NCI-H1930 (cell line): ENCODE results near the gene ATP11A.
"Not testable (repeated sequence)": the region's sequence is repeated elsewhere in the genome, so short reads cannot be mapped to it uniquely, and the experiment has no call there.

Experiments used
- DNase-seq, 2 experiments: peaks; one replicate each; lab custom pipeline; 2025; lab: John Stamatoyannopoulos, UW

The ATP11A gene

DNA sequence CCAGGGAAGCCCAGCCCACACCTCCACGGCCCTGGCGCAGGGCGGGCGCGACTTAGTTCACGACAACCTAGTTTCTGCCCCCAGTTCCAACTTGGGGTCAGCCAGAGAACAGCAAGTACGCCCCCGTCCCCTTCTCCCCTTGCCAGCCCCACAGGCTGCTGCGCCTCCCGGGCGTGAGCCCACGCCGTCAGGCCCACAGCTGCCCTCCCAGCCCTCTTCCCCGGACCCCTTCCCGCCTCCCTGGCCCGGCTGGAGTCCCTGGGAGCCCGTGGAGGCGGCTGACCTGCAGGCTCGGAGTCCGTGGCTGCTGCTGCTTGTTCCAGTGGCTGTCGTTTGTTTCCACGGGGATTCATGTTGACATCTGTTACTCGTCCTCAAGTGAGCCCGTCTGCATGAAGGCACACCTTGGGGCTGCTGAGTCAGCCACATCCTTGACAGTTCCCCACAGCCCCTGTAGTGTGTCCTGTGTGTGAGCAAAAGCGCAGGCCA, 86.0 kb downstream of the ATP11A start:
- no peak for DNase-seq

DNA sequence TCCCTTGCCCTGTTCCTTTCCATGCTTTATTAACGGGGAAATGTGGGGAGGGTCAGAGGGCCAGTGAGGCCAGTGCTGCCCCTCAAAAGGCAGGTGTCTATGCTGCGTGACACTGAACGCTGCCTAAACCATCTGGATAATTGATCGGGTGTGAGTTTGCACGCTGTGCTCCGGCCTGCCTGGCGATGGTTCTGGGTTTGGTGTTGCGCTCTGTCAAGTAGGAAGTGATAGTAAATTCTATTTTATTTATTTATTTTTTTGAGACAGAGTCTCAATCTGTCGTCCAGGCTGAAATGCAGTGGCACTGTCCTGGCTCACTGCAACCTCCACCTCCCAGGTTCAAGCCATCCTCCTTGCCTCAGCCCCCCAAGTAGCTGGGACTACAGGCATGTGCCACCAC, 86.5 kb downstream of the ATP11A start:
- DNase-seq = no peak

DNA sequence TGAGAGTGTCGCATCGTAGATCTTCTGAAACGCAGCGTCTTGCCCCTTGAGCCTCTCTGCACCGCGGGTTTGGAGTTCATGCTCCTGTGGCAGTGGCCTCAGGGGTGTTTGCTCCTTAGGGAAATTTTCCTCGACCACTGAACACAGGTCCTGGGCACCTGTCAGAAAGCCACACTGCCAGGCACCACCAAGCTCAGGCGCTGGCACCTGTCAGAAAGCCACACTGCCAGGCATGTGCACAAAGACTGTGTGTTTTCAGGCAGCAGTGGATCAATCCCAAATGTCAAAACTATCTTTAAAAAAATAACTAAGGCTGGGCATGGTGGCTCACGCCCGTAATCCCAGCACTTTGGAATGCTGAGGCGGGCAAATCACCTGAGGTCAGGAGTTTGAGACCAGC, 87.1 kb downstream of the ATP11A start:
- DNase-seq = no peak

DNA sequence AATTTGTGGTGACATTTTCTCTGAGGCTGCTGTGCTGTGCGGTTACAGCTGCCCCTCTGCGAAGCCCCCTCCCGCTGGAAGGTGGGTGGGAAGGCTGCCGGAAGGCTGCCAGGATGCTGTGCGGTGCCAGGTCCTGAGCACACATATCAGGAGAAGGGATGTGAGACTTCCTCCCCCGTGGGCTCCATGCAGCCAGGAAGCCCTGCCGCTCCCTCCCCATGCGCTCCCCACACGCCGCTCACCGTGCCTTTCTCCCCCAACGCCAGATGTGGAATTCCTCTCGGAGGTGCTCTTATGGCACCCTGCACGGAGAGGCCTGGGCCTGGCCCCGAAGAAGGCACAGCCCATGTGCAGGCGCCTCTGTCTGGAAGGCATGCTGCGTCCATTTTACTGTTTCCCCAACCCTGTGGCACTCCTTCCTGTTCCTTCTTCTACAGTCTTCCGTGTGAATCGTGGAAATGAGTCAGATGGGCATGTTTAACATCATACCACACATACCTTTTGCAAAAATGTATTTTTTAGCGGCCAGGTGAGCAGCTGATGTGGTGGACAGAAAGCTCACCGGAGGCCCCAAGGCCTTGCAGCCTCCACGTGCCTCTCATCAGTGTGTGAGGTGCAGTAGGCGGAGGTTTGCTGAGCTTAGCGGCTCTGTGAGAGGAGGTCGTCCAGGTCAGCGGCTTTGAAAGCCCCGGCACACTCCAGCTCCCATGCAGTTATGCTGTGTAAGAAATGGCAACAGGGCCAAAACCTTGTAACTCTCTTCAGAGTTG, 88.0 kb downstream of the ATP11A start:
- DNase-seq = no peak

DNA sequence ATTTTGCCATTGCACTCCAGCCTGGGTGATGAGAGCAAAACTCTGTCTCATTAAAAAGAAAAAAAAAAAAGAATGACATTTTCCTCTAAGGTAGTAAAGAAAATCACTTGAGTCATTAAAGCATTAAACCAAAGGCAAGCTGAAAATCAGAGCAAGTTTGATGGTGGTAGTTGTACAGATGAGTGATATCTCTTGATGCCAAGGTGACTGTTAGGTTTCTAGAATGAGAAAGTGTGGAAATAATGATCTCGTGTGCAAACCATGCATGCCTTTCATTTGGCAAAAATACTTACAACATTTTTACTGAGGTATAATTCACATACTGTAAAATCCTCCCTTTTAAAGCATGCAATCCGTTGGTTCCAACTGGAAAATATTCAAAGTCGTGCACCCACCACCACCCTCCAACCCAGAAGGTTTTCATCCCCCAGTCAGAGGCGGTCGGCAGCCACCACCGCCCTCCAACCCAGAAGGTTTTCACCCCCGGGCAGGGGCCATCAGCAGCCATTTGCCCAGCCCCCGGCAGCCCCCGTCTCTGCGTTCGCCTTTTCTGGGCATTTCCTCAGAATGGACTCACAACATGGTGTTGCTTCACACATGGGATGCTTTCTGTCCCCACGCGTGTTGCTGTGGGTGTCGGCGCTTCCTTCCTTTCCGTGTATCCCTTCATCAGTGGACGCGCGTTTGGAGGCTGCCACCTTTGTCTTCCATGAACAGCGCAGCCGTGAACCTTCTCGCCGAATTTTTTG, 90.2 kb downstream of the ATP11A start:
- DNase-seq = no peak

DNA sequence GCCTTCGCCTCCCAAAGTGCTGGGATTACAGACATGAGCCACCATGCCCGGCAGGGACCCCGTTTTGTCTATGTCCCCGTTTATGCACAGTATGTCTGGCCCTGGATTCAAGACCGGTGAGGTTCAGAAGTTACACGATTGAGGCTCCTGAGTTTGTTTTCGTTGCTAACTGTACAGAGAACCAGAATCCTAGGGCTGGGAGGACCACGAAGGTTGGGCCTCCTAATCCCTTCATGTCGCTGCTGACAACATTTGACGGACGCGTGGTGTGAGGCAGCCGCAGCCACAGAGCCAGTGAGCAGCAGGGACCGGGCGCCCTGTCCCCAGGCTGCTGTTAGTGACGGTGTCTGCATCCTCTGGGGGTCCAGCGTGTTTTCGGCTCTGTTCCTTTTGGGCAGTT, 91.4 kb downstream of the ATP11A start:
- no peak for DNase-seq

DNA sequence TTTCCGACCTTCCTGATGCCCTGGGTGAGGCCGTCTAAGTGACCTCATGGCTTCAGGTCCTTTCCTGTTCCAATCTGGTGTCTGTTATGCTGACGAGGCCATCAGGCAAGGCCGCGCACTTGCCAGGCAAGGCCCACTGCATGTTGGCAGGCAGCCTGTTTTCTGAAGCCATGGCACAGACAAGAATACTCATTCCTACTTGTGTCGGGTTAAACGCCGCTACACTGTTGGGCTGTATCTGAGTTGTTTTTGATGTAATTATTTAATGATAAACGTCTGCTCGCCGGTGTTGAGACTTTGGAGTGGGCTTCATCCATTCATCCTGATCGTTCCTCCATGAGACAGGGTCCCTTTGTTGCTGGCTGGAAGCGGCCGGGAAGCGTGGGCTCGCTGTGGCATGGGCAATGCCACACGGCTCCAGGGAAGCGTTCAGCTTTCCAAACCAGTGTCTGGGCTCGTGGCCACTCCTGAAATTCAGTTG, 92.1 kb downstream of the ATP11A start:
- DNase-seq = no peak

DNA sequence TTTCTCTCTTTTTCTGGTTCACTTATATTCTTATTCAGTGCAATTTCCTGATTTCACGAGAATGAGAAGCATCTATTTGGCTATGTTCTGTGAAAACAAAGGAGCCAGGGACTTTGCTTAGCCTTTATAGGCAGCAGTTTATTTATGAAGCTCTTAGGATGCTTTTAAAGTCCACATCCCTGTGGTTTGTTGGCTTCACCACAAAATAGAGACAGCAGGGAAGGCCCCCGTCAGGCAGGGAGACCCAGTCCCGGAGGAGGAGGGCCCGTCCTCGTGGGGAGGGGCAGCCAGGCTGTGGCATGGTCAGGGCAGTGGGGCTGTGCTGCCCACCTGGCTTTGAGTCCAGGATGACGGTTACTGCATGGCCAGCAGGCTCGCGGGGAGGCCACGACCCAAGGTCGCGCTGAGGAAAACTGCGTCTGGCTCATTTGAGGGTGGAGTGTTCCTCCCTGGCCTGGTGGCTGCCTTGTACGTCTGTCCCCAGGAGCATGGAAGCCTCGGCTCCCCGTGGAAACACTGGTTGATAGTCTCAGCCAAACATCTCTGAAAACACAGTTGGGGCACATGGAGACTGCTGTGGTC, 92.7 kb downstream of the ATP11A start:
- DNase-seq = no peak

DNA sequence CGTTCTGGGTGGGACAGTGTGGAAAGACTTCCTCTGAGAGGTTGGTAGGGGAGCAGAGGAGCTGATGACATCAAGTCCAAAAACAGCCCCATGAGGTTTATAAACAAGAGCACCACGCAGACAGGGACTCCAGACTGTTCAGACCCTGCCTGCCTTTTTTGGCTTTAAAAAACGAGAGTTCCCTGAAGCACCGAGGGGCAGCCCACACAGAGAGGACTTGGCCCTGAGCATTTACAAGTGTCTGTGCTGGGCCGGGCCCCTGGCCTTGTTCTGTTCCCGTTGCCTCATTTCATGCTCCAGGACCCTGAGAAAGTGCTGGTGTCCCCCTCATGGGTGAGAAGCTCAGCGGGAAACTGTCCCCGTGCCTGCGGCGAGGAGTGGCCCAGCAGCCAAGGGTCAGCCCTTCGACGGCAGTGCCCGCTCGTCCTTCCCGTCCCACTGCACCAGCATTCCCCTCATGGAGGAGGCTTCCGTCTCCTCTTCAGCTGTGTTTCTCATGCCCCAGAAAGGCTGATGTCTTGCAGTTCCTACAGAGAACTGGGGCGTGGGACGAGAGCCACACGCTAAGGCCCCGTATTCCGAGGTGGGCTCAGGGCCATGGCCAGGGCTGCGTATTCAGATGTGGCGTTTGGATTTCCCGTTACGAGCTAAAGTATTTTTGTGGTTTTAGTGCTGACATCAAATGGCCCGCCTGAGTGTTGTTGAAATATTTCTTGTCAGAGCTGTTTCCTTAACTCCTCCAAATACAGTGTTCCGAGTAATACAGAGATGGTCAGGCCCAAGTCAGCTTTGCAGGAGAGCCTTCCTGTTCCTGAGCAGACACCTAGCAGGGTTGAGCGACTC, 93.5 kb downstream of the ATP11A start:
- no peak for DNase-seq

DNA sequence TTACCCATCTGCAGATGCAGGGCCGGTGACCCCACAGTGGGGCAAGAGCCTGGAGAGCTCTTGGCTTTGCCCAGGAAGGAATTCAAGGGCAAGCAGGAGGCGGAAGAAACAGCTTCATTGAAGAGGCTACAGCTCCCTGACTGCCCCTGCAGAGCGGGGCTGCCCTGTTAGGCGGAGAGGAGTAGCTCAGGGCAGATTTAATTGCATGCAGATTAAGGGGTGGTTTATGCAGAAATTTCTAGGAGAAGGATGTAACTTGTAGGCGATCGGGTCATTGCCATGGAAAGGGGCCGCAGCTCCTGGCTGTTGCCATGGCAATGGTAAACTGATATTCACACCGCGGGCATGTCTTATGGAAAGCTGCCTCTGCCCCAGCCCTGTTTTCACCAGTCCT, 94.1 kb downstream of the ATP11A start:
- DNase-seq = no peak

DNA sequence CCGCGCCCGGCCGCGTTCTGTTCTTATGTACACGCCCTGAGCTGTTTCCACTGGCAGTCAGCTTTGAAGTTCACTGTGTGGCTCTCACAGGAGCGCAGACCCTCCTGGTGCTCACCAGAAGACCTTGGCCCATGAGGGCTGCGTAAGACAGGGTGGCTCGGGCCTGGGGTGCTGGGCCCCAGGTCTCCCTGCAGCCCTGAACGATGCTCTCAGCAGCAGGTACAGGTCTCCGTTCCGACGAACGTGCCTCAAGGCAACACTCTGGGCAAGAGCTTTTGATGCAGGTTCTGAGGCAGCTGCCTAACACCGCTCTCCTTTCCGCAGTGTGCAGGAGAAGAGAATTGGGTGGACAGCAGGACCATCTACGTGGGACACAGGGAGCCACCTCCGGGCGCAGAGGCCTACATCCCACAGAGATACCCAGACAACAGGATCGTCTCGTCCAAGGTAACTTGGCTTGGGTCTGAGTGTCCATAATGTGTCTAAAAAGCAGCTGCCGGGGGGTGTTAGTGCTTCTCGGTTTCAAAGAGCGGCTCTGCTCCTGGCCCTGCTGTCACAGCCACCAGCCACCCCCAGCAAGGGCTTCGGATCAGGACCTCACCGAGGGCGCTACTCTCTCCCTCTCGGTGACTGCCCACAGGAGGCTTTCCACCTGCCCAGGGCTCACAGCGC, 95.1 kb downstream of the ATP11A start:
- DNase-seq = no peak

DNA sequence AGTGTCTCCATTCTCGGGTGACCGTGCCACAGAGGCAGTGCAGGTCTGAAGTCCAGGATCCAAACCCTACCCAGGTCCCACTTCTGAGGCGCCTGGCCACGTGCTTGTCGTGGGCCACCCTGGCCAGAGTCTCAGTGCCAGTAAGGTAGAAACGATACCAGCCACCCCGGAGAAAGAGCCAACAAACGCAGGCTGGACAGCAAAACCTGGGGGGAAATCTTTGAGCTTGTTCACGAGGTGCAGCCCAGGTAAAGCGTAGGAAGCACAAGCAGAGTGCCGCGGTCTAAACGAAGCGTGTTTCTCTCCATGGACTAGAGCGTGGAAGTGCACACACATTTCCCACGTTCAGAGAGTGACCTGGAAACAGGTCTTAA, 95.6 kb downstream of the ATP11A start:
- no peak for DNase-seq

DNA sequence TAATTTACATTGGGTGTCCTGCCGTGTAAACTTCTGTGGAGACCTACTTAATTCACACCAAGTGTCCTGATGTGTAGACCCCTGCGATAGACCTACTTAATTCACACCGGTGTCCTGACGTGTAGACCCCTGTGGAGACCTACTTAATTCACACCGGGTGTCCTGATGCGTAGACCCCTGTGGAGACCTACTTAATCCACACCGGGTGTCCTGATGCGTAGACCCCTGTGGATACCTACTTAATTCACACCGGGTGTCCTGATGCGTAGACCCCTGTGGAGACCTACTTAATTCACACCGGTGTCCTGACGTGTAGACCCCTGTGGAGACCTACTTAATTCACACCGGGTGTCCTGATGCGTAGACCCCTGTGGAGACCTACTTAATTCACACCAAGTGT, 97.0 kb downstream of the ATP11A start:
- not testable (repeated sequence) for DNase-seq

DNA sequence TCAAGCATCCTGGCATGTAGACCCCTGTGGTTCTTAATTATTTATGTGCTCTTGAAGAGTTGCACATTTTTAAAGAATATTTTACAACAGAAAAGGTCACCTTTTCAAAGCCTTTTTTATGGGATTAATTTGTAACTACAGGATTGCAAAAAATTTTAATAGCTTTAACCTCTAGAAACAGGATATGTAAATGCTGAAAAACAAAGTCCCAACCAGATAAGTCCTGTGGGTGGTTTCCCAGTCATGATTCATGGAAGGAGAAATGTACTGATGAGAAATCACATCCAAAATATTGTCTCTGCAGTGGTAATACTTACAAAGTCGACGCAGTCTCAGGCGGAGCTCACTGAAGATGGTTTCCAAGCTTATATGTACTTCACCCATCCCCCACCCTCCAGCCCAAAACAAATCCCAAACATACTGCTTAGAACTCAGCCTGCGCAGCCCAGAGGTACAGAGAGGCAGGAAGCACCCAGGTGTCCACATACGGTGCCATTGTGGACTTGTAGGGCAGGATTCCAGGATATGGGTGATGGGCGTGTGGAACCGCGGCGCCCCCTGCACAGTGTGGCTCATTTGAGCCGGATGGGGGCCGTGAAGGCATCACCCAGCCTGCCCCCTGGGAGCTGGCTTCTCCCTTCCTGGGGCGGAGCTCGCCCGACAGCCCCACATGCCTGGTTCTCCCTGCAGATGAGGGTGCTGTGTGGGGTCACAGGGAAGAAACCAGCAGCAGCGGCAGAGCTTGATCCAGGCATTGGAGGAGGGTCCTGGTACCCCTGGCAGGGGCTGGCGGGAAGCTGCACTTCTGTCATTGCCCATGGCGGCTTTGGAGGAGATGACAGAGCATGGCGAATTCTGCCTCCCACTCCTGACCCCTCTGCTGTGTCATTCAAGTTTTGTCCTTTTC, 101.2 kb downstream of the ATP11A start:
- no peak for DNase-seq

DNA sequence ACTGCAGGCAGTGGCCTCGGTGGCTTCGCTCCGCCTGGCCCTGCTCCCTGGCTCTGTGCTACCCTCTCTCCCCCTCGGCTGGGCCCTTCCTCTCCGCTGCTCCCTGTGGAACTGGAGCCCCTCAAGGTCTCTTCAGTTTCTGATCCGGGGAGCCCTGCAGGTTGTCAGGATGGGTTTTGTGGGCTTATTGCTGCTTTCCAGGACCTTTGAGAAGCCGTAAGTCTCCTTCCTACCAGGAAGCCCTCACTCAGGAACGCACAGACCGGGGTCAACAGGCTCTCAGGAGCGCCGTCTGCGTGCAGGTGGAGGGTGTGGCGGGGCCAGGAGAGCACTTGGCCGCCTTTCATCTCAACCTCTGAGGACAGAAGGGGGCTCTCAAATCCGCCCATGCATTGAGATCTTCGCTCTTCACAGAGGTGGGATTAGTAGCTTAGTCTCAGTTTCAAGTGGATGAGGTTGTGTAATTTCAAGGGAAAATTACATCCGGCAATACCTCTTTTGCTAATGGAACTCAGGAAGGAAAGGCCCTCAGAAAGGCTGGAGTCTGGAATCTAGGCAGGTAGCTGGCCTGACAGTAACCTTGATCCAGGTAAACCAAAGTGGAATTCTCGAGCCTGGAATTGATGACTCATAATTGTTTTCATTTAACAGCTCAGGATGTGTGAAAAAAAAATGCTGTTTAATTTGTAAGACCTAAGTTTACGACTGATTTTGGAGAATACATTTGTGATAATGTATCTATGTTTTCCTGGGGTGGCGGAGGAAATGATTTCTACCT, 102.0 kb downstream of the ATP11A start:
- DNase-seq = no peak

DNA sequence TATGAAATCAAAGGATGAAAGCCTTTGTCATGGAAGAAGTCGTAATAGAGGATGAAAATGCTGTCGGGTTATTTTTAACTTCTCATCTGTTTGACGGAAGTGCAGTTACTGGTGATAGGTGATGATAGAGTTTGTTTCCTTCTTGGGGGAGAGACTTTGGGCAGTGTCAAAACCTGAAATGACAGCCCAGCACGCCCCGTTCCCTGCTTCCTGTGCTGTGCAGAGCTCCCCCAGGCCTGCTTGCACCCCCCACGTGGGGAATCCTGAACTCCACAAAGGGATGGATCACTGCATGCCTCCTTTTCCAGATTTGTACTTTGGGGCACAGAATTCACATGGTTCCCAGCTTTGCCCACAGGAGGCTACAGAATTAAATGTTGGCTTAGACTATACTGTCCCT, 102.7 kb downstream of the ATP11A start:
- DNase-seq = no peak

DNA sequence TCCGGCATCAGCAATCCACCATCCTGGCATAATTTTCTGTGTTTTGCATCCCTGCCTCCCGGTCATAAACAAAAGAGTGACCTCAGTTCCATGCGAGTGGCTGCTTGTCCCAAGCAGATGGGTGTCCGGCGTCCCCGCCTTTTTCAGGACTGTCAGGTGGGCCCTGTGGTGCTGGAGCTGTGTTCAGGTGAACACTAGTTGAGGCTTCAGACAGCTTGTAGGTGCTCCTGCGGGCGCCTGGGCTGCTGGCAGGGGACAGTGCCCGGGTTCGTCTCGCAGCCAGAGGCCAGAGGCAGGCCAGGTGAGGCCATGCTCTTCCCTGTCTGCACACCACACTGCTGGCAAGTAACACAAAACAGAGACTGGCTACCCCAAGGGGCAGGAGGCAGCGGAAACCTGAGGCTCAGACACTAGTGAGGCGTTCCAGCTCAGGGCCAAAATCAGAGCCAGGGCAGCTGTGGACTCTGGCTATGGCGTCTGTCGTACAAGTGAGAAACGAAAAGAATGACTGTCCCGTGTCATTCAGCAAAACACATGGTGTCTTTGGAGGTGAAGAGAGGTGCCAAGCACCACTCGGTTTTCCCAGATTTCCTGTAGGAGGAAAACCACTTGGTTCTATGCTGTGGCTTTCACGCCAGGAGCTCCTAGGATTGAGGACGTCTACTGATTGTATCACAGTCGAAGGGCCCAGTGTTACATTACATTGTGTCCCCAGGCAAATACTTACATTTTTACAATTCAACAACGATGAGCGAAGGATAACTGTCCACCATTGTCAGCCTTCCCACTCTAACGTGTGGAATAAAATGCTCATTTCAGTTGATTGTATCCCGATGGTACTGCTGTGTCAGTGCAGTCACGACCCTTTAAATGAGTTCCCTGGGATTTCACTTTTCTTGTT, 104.0 kb downstream of the ATP11A start:
- no peak for DNase-seq

DNA sequence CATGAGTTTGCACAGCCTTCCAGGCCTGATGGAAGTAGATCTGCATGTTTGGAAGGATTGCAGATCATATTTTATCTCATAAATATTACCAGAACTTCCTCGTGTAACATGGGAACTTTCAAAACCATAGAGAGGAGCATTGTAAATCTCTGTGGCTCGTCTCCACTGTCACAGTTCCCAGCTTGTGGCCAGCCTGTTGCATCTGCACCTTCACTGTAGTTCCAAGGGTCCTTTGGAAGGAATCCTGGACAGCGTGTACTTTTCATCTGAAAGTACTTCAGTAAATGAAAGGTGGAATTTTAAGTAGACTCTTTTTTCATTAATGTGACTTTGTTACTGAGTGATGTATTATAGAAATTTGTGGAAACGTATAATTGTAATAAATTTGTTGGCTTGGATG, 105.4 kb downstream of the ATP11A start:
- no peak for DNase-seq
